Measurements from ENCODE around the gene PLCG2.
"Not testable (repeated sequence)": the region's sequence is repeated elsewhere in the genome, so short reads cannot be mapped to it uniquely, and the experiment has no call there.

Gene PLCG2

DNA sequence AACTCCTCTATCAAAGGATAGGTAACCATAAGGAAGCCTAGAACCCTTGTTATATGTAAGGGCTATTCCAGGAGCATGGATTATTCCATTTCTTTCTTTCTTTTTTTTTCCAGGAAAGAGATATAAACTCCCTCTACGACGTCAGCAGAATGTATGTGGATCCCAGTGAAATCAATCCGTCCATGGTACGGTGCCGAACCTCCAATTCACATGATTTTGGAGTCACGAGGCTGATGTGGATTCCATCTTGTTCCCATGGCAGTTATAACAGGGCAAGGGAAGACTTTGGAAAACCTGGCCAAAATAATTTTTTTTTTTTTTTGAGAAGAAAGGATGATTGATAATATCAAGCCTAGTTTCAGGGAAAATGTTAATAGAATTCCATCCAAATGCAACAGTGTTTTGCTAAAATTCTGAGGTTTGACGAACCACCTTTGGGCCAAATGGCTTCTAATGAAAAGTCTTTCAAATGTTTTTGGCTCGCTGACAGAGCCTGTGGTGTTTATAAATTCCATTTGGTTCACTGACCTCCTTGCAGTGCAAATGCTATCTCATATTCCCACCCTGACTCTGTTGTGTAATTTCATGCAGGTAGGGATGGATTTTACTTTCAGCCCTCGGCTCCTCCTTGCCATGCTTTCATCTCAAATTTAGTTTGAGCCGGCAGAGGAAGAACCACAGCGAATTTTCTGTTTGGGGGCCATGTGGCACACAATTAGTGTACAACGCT, 142.2 kb downstream of the PLCG2 start:
- peak; percentile 65 for DNase-seq

GRCh38 chr16:81921843-81922584, 142.9 kb downstream of the PLCG2 start:
- no peak for DNase-seq

DNA sequence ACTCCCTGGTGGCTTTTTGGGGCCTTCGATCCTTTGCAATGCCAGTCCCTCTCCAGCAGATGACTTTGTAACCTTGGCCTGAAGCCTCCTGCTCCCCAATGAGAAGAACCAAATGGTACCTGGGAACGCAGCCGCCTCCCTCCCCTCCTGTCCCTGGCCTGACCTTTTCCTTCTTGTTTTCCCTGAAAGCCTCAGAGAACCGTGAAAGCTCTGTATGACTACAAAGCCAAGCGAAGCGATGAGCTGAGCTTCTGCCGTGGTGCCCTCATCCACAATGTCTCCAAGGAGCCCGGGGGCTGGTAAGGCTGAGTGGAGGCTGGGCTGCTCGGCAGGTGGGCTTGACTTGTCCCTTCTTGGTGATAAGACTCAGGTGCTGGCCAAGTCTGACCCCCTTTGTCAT, 144.2 kb downstream of the PLCG2 start:
- DNase-seq: no peak

DNA sequence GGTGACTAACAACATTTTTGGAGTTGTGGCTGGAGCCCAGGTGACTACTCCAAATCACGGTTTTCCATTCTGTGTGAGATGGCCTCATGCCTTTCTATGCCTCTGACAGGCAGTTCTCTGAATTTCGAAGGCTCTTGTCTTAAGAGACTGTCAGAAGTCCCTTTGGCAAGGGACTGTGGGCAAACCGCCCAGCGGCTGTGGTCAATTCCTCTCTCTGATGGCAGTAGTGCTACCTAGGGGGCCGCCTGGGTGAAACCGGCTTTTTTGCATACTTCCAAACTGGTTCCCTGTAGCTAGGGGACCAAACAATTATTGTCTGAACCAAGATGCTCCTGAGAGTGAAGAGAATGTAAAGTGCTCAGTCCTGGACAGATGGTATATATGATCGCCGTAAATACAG, 145.9 kb downstream of the PLCG2 start:
- no peak for DNase-seq

- no peak for DNase-seq
Observed at GRCh38 chr16:81926036-81926435, 146.9 kb downstream of the PLCG2 start.

DNA sequence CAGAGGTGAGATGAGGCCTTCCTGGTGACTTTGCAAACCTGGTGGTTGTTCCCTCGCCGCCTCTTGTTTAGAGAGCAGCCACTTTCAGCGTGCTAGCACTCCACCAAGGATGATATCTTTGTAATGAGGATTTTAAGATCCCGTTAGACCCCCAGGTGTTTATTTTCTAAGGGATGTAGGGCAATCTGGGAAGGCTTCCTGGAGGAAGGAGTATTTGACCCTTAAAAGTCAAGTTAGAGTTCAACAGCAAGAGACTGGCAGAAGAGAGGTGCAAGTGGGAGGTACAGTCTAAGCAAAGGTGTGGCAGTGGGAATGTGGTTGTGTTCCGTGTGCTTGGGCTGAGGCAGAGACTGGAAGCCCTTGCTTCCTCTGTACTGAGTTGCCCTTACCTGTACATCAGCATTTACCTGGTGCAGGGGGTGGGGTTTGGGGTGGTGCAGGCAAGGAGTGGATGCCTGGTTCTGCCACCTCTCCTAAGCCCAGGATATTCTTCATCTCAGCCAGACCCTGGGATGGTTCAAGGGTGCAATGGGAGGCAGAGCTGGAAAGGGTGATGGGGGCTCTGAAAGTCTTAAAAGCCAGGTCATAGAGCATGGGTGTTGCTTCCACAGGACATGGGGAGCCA, 148.6 kb downstream of the PLCG2 start:
- no peak for DNase-seq

DNA sequence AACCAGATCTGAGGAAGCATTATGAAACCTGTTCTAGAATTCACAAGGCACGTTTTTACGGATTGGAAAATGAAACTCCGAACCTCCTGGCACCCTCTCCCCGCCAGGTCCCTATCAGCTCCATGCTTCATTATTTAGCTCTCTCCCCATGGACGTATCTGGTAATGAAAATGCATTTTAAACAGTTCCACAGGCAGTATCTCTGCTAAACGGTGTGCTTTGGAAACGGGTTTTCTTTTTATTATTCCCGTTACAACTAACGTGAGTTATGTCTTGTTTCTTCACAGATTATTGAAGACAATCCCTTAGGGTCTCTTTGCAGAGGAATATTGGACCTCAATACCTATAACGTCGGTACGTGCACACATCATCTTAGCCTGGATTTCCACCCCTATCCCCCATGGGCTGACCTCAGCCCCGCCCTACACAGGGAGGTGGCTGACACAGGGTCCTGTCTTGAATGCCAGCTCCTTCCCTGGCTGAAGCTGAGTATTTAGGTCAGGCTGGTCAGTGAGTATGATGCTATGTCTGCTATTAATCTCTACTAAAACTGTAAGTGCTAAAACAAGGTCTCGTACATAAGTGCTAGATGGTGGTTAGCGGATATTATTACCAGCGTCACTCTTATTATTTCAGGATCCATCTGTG, 149.3 kb downstream of the PLCG2 start:
- DNase-seq: no peak

DNA sequence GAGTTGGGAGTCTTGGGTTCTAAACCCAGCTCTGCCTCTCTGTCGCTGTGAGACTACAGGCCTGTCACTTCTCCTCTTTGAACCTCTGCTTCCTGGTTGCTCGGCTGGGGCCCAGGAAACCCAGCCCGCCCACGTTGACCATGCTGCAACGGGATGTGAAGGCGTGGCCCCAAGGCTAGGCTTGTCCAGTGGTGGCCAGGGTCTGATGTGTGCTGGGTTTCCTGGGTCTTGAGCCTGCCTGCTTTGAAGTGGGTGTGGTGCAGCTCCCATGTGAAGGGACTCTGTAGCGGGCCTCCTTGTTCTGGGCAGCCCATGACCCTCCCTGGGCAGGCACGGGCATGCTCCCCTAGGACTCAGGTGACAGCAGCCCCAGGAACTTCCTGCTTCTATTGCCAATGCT, 149.9 kb downstream of the PLCG2 start:
- peak; percentile 44 for DNase-seq

GRCh38 chr16:81929841-81930240, 150.8 kb downstream of the PLCG2 start:
- no peak for DNase-seq

DNA sequence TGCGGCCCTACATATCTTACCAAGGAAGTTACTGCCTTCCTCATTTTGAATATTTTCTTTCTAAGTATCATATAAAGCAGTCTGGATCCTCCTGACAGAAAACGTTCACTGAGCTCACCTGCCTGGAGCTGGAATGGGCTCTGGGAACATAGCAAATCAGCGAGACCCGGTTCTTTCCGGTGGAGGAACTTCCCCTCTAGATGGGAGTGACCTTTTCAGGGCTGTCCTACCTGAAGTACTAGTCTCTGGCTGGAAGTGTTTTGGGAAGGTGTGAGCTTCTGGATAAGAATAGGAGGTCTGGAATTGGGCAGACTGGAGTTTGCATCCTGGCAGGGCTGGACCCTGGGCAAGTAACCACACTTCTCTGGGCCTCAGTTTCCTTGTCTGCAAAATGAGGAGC, 152.8 kb downstream of the PLCG2 start:
- DNase-seq: no peak

- no peak for DNase-seq
Observed at GRCh38 chr16:81932668-81933067, 153.6 kb downstream of the PLCG2 start.

GRCh38 chr16:81933361-81933760, 154.3 kb downstream of the PLCG2 start:
- no peak for DNase-seq

DNA sequence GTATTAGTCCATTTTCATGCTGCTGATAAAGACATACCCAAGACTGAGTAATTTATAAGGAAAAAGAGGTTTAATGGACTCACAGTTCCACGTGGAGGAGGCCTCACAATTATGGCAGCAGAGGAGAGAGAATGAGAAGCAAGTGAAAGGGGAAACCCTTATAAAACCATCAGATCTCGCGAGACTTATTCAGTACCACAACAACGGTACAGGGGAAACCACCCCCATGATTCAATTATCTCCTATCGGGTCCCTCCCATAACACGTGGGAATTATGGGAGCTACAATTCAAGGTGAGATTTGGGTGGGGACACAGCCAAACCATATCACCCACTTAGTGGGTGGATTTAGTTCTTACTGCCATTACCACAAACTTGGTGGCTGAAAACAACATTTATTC, 155.6 kb downstream of the PLCG2 start:
- DNase-seq: not testable (repeated sequence)

- no peak for DNase-seq
Observed at GRCh38 chr16:81936209-81937000, 157.3 kb downstream of the PLCG2 start.

DNA sequence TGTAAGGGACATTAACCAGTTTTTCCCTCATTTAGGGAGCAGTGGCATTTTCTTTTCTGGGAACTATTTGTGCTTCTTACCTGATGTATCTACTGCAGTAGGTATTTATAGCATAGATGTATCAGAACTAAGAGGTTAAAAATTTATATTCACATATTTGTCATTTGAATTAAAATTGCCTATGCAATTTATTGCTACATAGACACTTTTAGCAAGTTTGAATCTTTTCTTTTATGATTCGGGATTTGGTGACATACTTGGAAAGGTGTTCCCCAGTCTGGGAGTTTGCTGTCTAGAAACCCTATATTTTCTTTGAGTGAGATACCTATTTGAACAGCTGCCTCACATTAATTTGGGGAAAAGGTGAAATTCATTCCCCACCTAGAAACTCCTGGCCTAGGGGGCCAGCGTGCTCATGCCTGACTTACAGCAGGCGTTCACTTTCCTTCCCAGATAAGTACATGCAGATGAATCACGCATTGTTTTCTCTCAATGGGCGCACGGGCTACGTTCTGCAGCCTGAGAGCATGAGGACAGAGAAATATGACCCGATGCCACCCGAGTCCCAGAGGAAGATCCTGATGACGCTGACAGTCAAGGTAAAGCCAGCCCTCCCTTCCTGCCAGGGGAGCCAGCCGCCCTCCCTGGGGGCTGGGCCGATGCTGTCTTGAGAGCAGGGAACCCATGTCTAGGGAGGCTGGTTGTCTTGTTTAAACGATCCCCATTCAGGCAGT, 158.4 kb downstream of the PLCG2 start:
- DNase-seq: no peak

- no peak for DNase-seq
Observed at GRCh38 chr16:81938326-81939163, 159.5 kb downstream of the PLCG2 start.

- no peak for DNase-seq
Observed at GRCh38 chr16:81939164-81940056, 160.3 kb downstream of the PLCG2 start.

GRCh38 chr16:81940781-81941560, 161.9 kb downstream of the PLCG2 start:
- DNase-seq: no peak

DNA sequence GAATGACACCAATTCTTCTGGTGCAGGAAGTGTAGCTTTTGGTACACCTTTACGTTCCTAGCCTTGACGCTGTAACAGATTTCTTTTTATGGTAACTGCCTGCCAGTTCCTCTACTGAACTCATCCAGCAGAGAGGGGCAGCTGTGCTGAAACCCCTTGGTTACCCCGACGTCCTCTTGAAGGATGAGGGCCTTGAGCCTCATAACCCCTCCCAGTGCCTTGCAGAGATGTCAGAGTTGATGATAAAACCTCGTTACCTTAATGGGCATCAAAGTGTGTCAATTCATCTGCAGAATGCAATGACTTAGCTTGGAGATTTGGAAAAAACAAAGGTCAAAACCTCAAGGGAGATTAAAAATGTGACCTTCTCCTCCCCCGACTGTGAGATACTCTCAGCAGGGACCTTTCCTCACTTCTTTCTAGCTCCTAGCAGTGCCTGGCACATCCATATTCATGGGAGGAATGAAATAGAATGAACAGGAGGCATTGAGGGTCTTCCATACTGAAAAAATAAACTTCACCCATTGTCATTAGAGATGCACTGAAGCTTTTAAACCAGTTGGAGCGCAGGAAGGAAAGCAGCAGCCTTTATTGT, 163.0 kb downstream of the PLCG2 start:
- DNase-seq: no peak
